Stimulated activated CD4-positive, alpha-beta T cell treated with anti-CD3 and anti-CD28 coated beads, Interleukin-2, amount 100 ng/mL, for 48 hours (primary cell): ENCODE results near the gene CYB5A.

Source experiments
- DNase-seq, 2 donors: peaks; one replicate each; pipeline ENCODE4 v3.0.0-alpha.2; 2020

CYB5A gene

DNA sequence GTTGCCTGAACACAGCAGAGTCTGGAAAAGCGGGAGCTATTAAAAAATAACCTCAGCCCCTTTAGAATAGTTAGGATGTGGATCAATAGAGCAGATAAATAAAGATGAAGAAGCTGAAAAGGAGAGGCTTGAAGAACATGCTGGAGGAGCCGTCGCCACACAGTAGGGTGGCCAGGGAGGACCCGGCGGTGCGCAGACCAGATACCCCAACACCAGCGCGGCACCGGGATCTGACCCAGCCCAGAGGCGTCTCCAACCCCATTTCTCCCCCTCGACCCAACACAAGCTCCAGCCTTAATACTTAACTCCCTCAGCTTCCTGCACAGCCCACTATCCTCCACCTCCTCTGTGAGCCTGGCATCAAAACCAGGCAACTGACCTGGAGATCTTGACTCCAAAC, 16.0 kb downstream of the CYB5A start:
- no peak for DNase-seq

DNA sequence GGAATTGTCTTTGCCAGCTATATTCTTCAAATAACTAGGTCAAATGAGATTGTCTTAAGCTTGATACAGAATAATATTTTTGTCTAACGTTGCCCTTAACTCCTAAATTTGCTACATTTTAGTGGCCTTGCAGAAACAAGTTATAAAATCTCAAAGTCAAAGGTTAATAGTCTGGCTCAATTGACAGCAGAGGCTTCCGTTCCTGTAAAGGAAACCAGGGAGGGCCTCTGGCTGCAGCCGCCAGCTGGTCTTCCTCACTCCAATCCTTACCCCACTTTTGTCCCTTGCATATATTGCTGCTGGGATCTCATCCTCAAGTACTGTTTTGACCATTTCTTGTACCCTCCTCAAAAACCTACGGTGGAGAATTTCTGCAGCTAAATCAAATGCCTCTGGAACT, 17.1 kb downstream of the CYB5A start:
- no peak for DNase-seq

DNA sequence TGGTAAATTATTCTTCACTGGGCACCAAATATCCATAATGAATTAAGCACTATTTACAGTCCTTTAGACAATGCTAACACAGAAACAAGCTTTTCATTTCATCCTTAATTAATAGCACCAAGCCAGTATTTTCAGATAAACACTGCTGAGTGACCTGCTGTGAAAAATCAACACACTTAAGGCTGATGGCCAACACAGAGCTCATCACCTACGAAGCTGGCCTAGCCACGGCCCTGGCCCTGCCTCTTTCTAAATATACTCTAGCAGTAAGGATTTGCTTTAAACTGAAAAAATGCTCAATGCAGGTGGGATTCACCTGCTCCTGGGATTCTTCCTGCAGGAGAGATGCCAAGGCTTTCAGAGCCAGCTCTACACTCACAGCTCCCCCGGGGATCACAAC, 18.4 kb downstream of the CYB5A start:
- no peak for DNase-seq

DNA sequence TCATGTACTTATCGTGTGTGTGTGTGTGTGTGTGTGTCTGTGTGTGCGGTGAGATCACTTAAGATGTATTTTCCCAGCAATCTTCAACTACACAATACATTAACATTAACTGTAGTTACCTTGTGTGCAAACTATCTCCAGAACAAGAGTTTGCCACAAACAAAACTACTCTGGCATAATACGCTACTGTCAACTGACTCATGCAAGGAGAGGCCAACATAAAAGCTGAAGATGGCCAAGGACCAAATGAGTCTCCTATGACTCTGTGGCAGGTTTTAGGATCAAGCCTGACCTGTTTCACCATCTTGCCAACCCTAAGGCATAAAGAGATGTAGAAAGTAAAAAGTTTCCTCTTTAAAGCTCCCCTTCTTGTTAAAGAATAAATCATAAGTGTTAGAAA, 20.1 kb downstream of the CYB5A start:
- DNase-seq: no peak

DNA sequence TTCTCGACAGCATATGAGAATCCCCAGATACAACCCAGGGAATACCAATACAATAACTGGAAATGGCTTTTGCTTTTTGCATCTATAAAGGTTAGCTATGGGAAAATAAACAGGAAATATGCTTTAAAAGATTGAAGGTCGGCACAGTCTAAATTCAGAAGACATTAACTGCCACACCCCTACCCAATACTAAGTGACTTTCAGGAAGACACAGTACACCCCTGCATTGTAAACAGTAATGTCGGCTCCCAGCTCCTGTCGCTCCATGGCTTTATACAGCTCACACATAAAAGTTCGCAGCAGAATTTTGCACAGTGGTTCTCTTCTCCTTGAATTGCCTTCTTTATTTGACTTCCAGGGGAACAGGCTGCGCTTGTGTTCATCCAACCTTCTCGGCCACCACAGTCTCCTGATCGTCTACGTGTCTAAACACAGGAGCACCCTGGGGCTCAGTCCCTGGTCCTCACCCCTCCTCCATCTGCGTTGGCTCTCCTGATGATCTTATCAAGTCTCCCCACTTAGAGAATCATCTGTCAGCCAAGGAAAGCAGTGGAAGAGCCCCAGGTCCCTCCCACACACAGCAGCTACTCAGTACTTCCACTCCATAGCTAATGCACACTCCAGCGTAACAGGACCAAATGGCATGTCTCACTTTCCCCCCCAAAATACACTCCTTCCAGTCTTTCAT, 22.7 kb downstream of the CYB5A start:
- no peak for DNase-seq

DNA sequence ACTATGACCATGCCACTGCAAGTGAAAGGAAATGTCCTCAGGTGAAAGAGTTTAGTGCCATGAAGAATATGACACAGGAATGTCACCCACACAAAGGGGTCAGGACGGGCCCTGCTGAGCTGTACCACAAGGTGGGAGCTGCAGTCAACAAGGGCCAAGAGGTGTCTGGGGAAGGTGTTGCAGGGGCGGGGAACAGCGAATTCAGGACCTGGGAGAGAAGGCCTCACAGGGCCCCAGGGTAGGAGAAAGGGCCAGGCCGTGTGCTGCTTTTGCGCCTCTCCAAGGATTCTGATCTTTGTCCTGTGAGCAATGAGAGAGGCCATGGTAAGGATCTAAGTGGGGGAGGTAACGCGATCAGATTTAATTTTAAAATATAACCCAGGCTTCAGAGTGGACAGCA, 23.6 kb downstream of the CYB5A start:
- DNase-seq: no peak

DNA sequence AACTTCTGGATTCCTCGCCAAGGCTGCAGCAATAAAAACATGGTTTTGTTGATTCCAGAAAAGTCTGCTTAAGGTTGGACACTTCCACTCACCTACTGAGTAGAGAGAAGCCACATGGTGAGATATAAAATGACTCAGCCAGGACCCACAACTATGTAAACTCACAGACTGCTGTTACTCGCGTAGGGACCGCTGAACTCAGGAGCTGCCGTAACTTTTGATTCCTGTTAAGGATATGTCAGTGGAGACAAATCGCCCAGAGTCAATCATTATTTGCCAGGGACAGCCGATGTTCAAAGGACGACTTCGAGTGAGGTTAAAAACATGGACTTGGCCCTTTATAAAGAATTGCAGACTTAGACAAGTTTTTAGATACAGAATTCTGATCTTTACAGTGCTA, 25.6 kb downstream of the CYB5A start:
- DNase-seq: no peak

DNA sequence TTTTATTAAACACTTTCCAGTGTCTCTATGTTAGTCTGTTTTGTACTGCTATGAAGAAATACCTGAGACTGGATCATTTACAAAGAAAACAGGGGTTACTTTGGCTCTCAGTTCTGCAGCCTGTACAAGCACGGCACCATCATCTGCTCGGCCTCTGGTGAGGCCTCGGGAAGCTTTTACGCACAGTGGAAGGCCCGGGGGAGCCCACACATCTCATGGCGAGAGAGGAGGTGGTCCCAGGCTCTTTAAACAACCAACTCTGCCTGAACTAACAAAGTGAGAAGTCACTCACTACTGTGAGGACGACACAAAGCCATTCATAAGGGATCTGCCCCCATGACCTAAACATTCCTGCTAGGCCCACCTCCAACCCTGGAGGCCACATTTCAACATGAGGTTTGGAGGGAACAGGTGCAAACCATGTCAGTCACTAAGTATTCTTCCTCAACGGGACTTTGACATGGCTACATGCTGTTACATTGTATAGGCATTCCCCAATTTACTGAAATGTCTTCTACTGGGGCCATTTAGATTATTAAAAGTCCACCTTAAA, 26.1 kb downstream of the CYB5A start:
- DNase-seq: no peak

DNA sequence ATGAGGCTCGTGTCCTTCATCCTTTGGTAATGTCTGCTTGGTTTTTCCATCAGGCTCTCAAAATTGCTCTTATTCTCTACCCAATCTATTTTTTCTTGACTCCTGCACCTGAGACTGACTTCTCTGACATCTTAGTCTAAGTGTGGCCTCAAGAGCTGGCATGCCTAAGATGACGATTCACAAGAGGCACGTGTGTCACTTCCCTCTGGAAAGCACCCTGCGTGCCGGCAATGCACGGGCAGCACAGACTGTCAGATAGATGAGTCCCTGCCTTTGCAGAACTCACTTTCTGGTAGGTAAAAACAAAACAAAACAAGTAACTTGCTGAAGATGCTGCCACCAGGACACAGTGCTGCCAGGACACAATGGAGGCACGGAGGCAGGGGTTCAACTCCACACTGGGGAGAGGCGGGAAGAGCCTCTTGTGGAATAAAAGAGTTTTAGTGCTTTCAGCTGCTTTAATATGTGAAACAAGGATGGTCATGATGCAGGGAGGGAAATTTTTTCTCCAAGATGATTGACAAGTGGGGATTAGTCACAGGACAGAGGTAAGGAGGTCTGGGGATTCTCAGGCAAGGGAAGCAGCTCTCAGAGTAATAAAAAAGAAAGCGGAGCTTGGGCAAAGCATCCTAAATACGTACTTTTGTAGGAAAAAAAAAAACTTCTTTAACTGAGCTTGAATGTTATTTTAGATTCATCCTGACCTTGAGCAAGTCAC, 27.3 kb downstream of the CYB5A start:
- no peak for DNase-seq

DNA sequence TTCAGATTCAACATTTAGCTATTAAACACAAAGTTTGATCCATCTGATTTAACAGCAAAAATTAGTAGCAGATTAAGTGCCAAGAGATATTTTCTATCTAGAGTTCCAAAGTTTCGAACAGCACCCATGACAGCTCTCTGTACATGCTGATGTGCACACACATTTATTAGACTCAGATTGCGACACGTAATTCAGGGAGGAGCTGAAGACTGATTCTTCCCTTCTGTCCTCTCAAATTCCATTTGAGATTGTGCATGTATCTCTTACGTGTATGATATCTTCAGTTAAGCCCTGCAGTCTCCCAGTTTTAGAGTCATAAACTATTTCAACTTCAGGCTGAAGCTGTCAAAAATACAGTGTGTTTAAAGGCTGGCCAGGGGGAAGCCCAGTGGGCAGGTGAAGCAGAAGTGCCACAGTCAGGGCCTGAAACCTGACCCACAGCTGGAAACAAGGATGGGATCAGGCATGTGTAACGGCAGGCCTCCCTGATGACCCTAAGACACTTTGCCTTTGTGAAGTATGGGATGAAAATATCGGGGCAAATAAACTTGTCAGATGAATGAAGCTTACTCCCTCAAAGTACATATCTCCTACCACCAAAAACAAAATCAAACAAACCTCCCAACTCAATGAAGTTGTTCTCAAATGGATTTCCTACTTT, 30.6 kb downstream of the CYB5A start:
- DNase-seq: no peak

DNA sequence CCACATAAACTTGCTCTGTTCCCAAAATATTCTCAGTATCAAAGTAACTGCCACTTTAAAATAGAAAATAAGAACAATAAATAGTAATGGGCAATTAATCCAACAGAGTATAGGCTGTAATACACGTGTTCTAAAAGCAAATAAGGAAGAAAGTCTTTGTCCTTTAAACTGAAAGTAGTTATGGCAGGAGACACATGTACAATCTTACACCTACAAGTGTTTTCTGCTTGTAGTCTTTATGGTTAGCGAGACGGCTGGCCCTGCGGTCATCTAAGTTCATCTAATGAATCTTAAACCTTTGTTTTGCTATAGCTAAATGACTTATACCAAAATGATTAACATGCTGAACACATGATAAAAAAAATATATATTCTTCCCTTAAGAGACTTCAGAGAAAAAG, 32.4 kb downstream of the CYB5A start:
- DNase-seq: no peak

DNA sequence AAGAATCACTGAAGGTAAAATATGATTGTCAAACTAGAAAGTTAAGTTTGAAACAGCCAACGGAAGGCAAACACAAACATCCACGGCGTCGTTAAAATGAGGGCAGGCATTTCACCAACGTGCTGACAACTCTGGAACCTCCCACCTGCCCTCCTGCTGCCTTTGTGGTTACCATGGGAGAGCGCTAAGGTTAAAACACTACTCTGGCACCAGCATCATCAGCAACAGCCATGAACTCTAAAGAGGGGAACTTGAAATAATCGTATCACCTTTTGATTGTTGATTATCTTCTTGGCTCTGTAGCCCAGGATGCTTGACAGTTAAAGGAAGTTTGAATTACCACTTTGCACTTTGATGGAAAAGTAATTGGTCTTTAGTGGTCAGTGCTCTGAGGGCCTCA, 34.7 kb downstream of the CYB5A start:
- no peak for DNase-seq

DNA sequence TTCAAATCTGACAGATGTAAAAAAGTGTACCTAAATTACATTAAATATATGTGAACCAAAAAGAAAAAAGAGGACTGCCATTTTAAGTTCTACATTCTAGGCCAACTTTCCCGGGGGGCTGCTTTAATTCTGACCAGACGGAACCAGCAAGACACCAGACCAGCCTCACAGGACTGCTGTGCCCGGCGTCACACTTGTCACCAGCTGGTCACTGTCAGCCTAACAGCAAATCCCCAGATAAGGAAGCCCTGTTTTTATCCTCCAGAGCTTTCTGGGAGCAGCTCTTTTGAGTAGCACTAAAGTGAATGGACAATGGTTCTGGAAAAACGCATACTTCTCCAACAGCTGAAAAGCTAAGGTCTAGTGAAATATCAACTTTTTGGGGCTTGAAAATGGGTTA, 35.6 kb downstream of the CYB5A start:
- DNase-seq: no peak

DNA sequence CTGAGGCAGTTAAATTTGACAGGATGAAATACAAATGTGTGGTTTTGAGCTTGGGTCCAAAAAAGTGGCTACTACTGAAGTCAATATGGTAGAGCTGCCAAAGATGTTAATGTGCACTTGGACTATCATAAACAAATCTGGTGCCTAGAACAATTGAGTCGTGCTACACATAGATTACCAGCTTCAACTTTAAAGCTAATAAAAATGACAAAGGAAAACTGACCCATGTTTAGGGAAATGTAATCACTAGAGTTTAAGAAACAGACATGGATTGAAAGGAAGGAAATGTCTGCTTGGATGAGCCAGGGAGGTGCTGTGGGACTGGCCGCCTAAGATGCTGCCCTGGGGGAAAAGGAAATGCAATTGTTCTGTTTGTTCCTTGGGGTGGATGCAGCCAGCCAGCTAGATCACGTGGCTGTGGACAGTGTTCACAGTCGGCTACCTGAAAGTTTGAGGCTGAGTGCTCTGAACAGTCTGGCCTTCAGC, 36.6 kb downstream of the CYB5A start:
- DNase-seq: no peak

DNA sequence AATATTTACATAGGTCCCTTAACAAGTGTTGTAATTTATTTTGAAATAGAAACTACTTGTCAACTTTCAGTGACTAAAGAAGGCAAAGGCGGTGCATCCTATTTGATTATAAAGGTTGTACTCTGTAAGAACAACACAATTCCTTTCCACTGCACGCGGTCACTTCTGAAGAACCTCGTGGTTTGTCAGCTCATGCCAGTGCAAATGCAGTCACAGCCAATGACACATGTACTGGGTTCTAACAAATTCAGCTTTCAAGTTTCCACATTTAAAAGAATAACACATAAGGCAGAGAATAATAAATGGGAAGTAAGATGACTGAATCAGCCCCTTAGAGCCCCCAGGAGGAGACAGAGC, 39.7 kb downstream of the CYB5A start:
- DNase-seq: peak in 1 of 2 donors; percentile 13

DNA sequence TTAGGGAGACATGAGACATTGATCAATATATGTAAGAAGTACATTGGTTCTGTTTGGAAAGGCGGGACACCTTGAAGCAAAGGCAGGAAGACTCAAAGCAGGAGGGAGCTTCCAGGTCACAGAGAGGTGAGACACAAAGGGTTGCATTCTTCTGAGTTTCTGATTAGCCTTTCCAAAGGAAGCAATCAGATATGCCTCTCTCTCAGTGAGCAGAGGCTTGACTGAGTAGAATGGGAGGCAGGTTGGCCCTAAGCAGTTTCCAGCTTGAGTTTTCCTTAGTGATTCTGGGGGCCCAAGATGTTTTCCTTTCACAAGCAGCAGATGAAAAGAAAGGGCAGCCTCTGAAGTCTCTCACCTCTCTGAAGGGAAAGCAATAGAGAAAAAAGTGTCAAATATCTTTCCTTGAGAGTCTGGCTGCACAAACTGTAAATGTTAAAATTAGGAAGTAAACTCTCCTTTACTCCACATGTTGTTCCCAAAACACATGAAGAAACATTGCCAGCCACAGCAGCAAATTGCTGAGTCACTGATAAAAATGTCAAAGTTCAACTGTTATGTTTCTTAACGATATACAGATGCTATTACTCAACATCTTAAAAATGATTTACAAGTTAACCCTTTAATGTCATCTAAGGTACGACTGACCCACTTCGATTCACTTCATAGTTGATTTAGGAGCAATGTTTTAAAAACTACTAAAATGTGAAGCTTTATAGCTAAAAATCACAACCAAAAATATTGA, 40.3 kb downstream of the CYB5A start:
- DNase-seq: no peak

DNA sequence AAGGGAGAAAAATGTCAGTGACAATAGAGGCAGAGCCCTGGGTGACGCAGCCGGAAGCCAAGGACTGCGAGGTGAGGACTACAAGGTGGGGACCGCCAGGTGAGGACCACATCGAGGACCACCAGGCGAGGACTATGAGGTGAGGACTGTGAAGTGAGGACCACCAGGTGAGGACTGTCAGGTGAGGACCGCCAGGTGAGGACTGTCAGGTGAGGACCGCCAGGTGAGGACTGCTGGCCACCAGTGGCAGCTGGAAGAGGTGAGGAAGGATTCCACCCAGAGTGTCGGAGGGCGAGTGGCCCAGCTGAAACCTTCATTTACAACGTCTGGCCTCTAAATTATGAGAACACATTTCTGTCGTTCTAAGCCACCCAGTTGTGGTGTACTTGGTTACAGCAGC, 41.6 kb downstream of the CYB5A start:
- DNase-seq: no peak

DNA sequence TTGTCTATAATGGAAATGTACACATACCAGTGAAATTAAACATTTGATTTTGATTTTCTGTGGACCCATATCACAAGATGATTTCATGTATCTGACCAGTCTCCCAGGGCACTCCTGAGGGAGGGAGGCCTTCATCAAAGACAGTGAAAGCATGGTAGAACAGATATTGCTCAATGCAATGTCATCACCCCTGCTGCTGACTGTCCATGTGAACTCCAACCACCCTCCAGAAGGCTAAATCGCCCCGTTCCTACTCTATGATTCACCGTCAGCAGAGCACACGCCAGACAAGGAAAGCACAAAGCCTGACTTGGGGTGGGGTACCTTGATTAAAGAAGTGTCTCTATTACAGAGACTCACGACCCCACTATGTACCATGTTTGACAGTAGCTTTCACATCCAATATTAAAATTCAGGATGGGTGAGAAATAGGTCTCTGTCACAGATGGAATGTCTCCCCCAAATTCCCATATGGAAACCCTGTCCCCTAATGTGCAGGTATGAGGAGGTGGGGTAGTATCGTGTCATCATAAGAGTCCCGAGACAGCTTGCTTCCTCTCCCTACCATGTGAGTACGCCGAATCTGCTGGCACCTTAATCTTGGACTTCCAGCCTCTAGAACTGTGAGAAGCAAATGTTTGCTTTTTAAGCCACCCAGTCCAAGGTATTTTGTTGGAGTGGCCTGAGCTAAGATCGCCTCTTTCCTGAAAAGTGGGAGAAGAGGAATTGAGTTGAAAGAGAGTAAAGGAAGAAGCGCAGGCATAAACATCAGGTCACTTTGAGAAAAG, 42.4 kb downstream of the CYB5A start:
- DNase-seq: no peak

DNA sequence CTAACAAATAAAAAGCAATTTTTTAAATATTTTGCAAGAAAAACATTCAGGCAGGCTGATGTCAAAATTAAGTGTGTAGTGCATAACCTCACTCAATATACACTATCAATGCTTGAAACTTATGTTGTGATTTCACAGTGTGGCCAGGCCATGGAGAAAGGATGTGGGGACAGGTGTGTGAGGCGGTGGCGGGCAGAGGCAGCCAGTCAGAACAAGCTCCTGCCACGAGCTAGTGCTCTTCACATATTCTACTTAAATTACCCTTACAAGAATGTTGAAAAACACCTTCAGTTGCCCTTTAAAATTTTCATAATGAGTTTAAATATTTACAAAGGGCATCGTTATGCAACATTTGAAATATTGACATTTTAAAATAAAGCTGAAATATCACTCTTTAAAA, 43.2 kb downstream of the CYB5A start:
- no peak for DNase-seq

DNA sequence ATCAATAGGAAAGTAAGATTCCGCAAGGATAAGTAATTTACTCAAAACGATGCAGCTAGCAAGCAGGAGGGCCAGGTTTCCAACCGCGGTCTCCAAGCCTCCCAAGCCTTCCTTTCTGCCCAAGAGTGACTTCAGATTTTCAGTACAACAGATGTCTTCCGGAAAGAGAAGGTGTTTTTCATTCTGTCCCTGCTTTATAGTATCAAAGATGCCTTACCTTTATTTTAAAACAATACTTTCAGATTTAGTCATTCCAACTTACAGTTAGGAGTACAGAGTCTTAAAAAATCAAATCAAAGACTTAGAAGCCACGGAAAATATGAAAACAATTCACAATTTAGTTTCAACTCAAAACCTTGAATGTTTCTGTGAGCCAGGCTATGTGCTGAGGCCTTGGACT, 43.6 kb downstream of the CYB5A start:
- DNase-seq: no peak

DNA sequence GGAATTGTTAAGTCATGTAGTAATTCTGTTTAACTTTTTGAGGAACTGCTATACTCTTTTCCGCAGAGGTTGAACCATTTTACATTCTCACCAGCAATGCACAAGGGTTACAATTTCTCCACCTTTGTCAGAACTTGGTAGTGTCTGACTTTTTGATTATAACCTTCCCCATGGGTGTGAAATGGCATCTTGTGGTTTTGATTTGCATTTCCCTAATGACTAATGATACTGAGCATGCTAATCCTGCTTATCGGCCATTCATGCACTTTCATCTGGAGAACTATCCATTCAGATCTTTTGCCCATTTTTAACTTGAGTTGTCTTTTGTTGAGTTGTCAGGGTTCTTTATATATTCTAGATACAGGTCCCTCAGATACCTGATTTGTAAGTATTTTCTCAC, 47.2 kb downstream of the CYB5A start:
- no peak for DNase-seq

DNA sequence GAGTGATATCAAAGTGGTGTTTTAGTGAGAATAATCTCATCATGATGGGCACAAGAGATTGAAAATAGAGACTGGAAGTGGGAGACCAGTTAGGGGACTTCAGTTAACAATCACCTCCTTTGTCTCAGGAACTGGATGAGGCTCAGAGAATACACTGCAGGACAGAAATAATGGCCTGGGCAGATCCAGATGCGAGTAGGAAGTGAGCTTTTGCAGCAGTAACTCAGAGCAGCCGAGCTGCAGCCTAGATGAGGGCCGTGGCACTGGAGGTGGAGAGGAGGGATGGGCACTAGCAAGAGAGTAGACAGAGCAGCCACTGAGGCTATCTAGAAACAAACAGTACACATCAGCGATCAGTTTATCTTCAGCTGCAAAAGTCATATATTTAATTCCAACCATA, 48.6 kb downstream of the CYB5A start:
- no peak for DNase-seq
